Stimulated activated CD4-positive, alpha-beta T cell treated with anti-CD3 and anti-CD28 coated beads, Interleukin-12 subunit alpha, Interleukin-12 subunit beta, amount 100 ng/mL, for 24 hours (primary cell): ENCODE results near the gene ATF6B.
"Not testable (repeated sequence)": the region's sequence is repeated elsewhere in the genome, so short reads cannot be mapped to it uniquely, and the experiment has no call there.

Experiments used
- DNase-seq, 2 experiments: peaks; one replicate each; pipeline ENCODE4 v3.0.0-alpha.2; 2020; ENCODE audit warnings: low read depth in 2 of 2

The ATF6B gene

GRCh38 chr6:32107406-32107805, 20.6 kb downstream of the ATF6B start:
- DNase-seq, result no peak

GRCh38 chr6:32105433-32105832, 22.6 kb downstream of the ATF6B start:
- DNase-seq, result no peak

- DNase-seq, result no peak
Measured at GRCh38 chr6:32102255-32102654, 25.8 kb downstream of the ATF6B start.

GRCh38 chr6:32100251-32100650, 27.8 kb downstream of the ATF6B start:
- not testable (repeated sequence) for DNase-seq

- DNase-seq, result no peak
Measured at GRCh38 chr6:32097364-32097763, 30.7 kb downstream of the ATF6B start.

- DNase-seq, result no peak
Measured at GRCh38 chr6:32096394-32097258, 31.4 kb downstream of the ATF6B start.

GRCh38 chr6:32096087-32096393, 32.0 kb downstream of the ATF6B start:
- no peak for DNase-seq

GRCh38 chr6:32095338-32096086, 32.5 kb downstream of the ATF6B start:
- DNase-seq, result no peak

- DNase-seq, result no peak
Measured at GRCh38 chr6:32092760-32093497, 35.1 kb downstream of the ATF6B start.

- DNase-seq, result no peak
Measured at GRCh38 chr6:32089082-32089828, 38.8 kb downstream of the ATF6B start.

- no peak for DNase-seq
Measured at GRCh38 chr6:32088487-32089049, 39.5 kb downstream of the ATF6B start.

GRCh38 chr6:32087574-32088486, 40.2 kb downstream of the ATF6B start:
- DNase-seq, result peak; percentile 41 to 60

- peak in 1 of 2 experiments; percentile 40 for DNase-seq
Measured at GRCh38 chr6:32086661-32087573, 41.1 kb downstream of the ATF6B start.

- no peak for DNase-seq
Measured at GRCh38 chr6:32085759-32086459, 42.1 kb downstream of the ATF6B start.

GRCh38 chr6:32084780-32085179, 43.3 kb downstream of the ATF6B start:
- no peak for DNase-seq

GRCh38 chr6:32083812-32084768, 44.0 kb downstream of the ATF6B start:
- DNase-seq, result no peak

GRCh38 chr6:32082935-32083334, 45.1 kb downstream of the ATF6B start:
- no peak for DNase-seq
